CD14-positive monocyte (primary cell): ENCODE measurements around the gene NDUFB10. TPM values are rescaled to one million over a fixed set of nuclear protein-coding genes. Genes with fewer than 3 reads are reported as not detected.
A peak's percentile ranks its signal among the peaks of the same experiment; 100 is the strongest.

Source experiments
- DNase-seq, 3 donors: peaks; one replicate each; pipeline ENCODE4 v3.0.0-alpha.2; 2011 to 2022
- H2AFZ ChIP-seq: 2 replicates; pipeline ENCODE4 v1.6.0; 2012; ENCODE audit warnings: mild to moderate bottlenecking, low read depth, low read length, inconsistent platforms; ENCODE audit not compliant: insufficient read depth, poor library complexity, severe bottlenecking
- H3K27ac ChIP-seq, 2 donors: 1 replicate in 1 of 2; 2 replicates in 1 of 2; pipeline ENCODE4 v1.5.1; 2012 to 2013; ENCODE audit warnings: low read length in 2 of 2, control low read depth in 1 of 2, inconsistent platforms in 1 of 2, low read depth in 1 of 2, mild to moderate bottlenecking in 1 of 2
- H3K27me3 ChIP-seq, 2 donors: one replicate each; pipeline versions ENCODE4 v1.6.0 to v1.6.1; 2011 to 2013; ENCODE audit warnings: low read length in 2 of 2; ENCODE audit not compliant: control insufficient read depth in 2 of 2, insufficient read depth in 2 of 2
- H3K36me3 ChIP-seq, 2 donors: replicated peaks in 1 of 2; 1 replicate in 1 of 2; 2 replicates in 1 of 2; pipeline versions ENCODE4 v1.5.1 to v1.6.1; 2012 to 2013; ENCODE audit warnings: low read length in 2 of 2, control low read depth in 1 of 2, inconsistent platforms in 1 of 2, mild to moderate bottlenecking in 1 of 2; ENCODE audit not compliant: insufficient read depth in 2 of 2, control insufficient read depth in 1 of 2
- H3K4me1 ChIP-seq, 2 donors: 1 replicate in 1 of 2; 2 replicates in 1 of 2; pipeline versions ENCODE4 v1.5.1 to v1.6.1; 2012 to 2013; ENCODE audit warnings: low read length in 2 of 2, control low read depth in 1 of 2, inconsistent platforms in 1 of 2, mild to moderate bottlenecking in 1 of 2, moderate library complexity in 1 of 2; ENCODE audit not compliant: insufficient read depth in 2 of 2, control insufficient read depth in 1 of 2
- H3K4me2 ChIP-seq: replicated peaks from 2 replicates; pipeline ENCODE3; 2012; ENCODE audit warnings: low read length, moderate library complexity, mild to moderate bottlenecking; ENCODE audit not compliant: poor library complexity, severe bottlenecking; ENCODE audit errors: extremely low read depth
- H3K4me3 ChIP-seq, 3 experiments: fragments of 200-600 bp in 1 of 3; sonication (generic) in 1 of 3; replicated peaks in 1 of 3; 1 replicate in 2 of 3; 2 replicates in 1 of 3; pipeline ENCODE4 v1.5.1; 2011 to 2013; ENCODE audit warnings: low read length in 3 of 3, mild to moderate bottlenecking in 3 of 3, control low read depth in 2 of 3, low read depth in 2 of 3, inconsistent platforms in 1 of 3, moderate library complexity in 1 of 3
- H3K79me2 ChIP-seq: 2 replicates; pipeline ENCODE4 v1.6.0; 2012; ENCODE audit warnings: mild to moderate bottlenecking, control low read depth, inconsistent platforms, low read length, moderate library complexity; ENCODE audit not compliant: insufficient read depth
- H3K9ac ChIP-seq: 2 replicates; pipeline ENCODE4 v1.6.0; 2017; ENCODE audit warnings: low read length, mild to moderate bottlenecking; ENCODE audit not compliant: insufficient read depth, poor library complexity, severe bottlenecking
- H3K9me3 ChIP-seq, 2 donors: replicated peaks in 1 of 2; 1 replicate in 1 of 2; 2 replicates in 1 of 2; pipeline versions ENCODE4 v1.5.1 to v1.6.1; 2012 to 2013; ENCODE audit warnings: low read length in 2 of 2, control low read depth in 1 of 2; ENCODE audit not compliant: control insufficient read depth in 1 of 2, insufficient read depth in 1 of 2
- H4K20me1 ChIP-seq: 2 replicates; pipeline ENCODE4 v1.6.0; 2012; ENCODE audit warnings: mild to moderate bottlenecking, low read length, control low read depth, moderate library complexity; ENCODE audit not compliant: insufficient read depth
- H3K27ac Mint-ChIP-seq, 7 donors: one replicate each; pipeline ENCODE4 v1.8.0; 2020; ENCODE audit warnings: mild to moderate bottlenecking in 7 of 7, mixed read lengths in 7 of 7, moderate library complexity in 6 of 7, inconsistent platforms in 2 of 7
- H3K27me3 Mint-ChIP-seq, 3 donors: one replicate each; pipeline ENCODE4 v1.8.0; 2021 to 2022; ENCODE audit warnings: low read depth in 3 of 3, mild to moderate bottlenecking in 3 of 3, mixed read lengths in 3 of 3, moderate library complexity in 3 of 3, inconsistent platforms in 1 of 3
- H3K36me3 Mint-ChIP-seq, 2 donors: one replicate each; pipeline ENCODE4 v1.8.0; 2020; ENCODE audit warnings: mixed read lengths in 2 of 2, inconsistent platforms in 1 of 2, mild to moderate bottlenecking in 1 of 2
- H3K4me1 Mint-ChIP-seq: one replicate; pipeline ENCODE4 v1.8.0; 2020; ENCODE audit warnings: mild to moderate bottlenecking, mixed read lengths
- H3K4me3 Mint-ChIP-seq, 2 donors: one replicate each; pipeline ENCODE4 v1.8.0; 2020; ENCODE audit warnings: mild to moderate bottlenecking in 2 of 2, mixed read lengths in 2 of 2, moderate library complexity in 1 of 2
- H3K9me3 Mint-ChIP-seq, 7 donors: one replicate each; pipeline ENCODE4 v1.8.0; 2020 to 2022; ENCODE audit warnings: mixed read lengths in 7 of 7, mild to moderate bottlenecking in 6 of 7, moderate library complexity in 6 of 7, inconsistent platforms in 2 of 7
- WGBS: methylation state at CpG from one replicate; pipeline ENCODE4 v1.1.5; 2013; ENCODE audit warnings: missing lambda C conversion rate; ENCODE audit not compliant: insufficient coverage; 5-methylcytosine and 5-hydroxymethylcytosine counted together
- intact Hi-C, 2 donors: fragments of 100-400 bp; cut with micrococcal nuclease; formaldehyde crosslinking; loops; one replicate each; pipeline versions ENCODE4 v1.15.0 to v1.15.1; 2023
- polyA plus RNA-seq, 3 donors: library from polyadenylated mRNA; depleted of rRNA in 1 of 3; unstranded in 2 of 3; stranded (reverse) in 1 of 3; fragments of 300-500 nt in 2 of 3; fragments of >200 nt in 1 of 3; fragmentation: Illumina TruSeq in 2 of 3; gene quantifications; 1 replicate in 2 of 3; 2 replicates in 1 of 3; pipeline ENCODE4 v1.2.3, GENCODE V29; 2012 to 2021
- TF ChIP-seq, protein P1 (sequence below): fragments of 200-600 bp; IDR thresholded peaks from one replicate; pipeline ENCODE4 v1.8.0; 2022; ENCODE audit warnings: antibody characterized with exemption, mild to moderate bottlenecking

Gene NDUFB10
- polyA plus RNA-seq, 3 donors: 121 to 215 (median 186) TPM

GRCh38 chr16:1983544-1984346 lies 24.4 kb downstream of the NDUFB10 start, which contains the start of gene GFER:
Gene GFER (plus strand): TSS chr16:1984193. CDS start chr16:1984219, 26 bp downstream.
- TF ChIP-seq, protein P1, sequence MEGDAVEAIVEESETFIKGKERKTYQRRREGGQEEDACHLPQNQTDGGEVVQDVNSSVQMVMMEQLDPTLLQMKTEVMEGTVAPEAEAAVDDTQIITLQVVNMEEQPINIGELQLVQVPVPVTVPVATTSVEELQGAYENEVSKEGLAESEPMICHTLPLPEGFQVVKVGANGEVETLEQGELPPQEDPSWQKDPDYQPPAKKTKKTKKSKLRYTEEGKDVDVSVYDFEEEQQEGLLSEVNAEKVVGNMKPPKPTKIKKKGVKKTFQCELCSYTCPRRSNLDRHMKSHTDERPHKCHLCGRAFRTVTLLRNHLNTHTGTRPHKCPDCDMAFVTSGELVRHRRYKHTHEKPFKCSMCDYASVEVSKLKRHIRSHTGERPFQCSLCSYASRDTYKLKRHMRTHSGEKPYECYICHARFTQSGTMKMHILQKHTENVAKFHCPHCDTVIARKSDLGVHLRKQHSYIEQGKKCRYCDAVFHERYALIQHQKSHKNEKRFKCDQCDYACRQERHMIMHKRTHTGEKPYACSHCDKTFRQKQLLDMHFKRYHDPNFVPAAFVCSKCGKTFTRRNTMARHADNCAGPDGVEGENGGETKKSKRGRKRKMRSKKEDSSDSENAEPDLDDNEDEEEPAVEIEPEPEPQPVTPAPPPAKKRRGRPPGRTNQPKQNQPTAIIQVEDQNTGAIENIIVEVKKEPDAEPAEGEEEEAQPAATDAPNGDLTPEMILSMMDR: peak; percentile 57
- peak within 1 kb of the TSS; percentile 99 for H3K4me2 ChIP-seq
- DNase-seq: peak; percentile 84 to 86 (median 84)
- Mint-ChIP-seq H3K4me1 (peaks cover 18% of the 10 kb centered on the region), H3K27me3 (peaks cover 53 to 63% (median 55%) of the 10 kb centered on the region in 3 donors), H3K9me3 (peaks cover 0 to 12% (median 6%) of the 10 kb centered on the region in 7 donors), H3K27ac (peak within 1 kb of the TSS in 4 of 7 donors; percentile 35 to 88 (median 80)), H3K36me3 (peaks cover 27 to 34% of the 10 kb centered on the region in 2 donors), H3K4me3 (peak within 1 kb of the TSS; percentile 75 to 89)
- H3K36me3 ChIP-seq: peaks cover 12 to 18% of the 10 kb centered on the region in 2 donors
- intact Hi-C loops: no loop called here
- peaks cover 0 to 18% of the 10 kb centered on the region in 2 donors for H3K9me3 ChIP-seq
- peaks cover 30 to 51% of the 10 kb centered on the region in 2 donors for H3K27me3 ChIP-seq
- peak within 1 kb of the TSS; percentile 52 to 87 (median 55) for H3K4me3 ChIP-seq
- peaks cover 20 to 28% of the 10 kb centered on the region in 2 donors for H3K4me1 ChIP-seq
- peak within 1 kb of the TSS in 1 of 2 donors; percentile 73 for H3K27ac ChIP-seq
- peak within 1 kb of the TSS; percentile 74 for H3K9ac ChIP-seq
- under 1% methylated on average over 109 of the region's 109 CpGs for WGBS
- no peaks in the 10 kb centered on the region for H3K79me2 ChIP-seq
- peaks cover 6% of the 10 kb centered on the region for H4K20me1 ChIP-seq
- H2AFZ ChIP-seq: peak within 1 kb of the TSS; percentile 90

- peaks cover 0 to 19% (median 10%) of the 10 kb centered on the region in 7 donors for H3K9me3 Mint-ChIP-seq
- peaks cover 18% of the 10 kb centered on the region for H3K4me1 Mint-ChIP-seq
- Histone ChIP-seq H3K4me2 (peak overlapping the region; percentile 99), H3K4me3 (peak overlapping the region; percentile 52 to 87 (median 55)), H3K27me3 (peaks cover 34 to 54% of the 10 kb centered on the region in 2 donors), H3K9me3 (peaks cover 0 to 24% of the 10 kb centered on the region in 2 donors), H4K20me1 (peaks cover 4% of the 10 kb centered on the region), H3K9ac (peak overlapping the region; percentile 74), H3K79me2 (no peaks in the 10 kb centered on the region), H2AFZ (peak overlapping the region; percentile 90), H3K4me1 (peaks cover 20 to 28% of the 10 kb centered on the region in 2 donors), H3K36me3 (peaks cover 12 to 18% of the 10 kb centered on the region in 2 donors), H3K27ac (peak overlapping the region in 1 of 2 donors; percentile 73)
- TF ChIP-seq, protein P1: no peak
- WGBS: 13% methylated on average over 55 of the region's 58 CpGs
- peak overlapping the region; percentile 75 to 87 for H3K4me3 Mint-ChIP-seq
- no peak for DNase-seq
- H3K27ac Mint-ChIP-seq: peak overlapping the region in 3 of 7 donors; percentile 35 to 81 (median 70)
- H3K27me3 Mint-ChIP-seq: peaks cover 57 to 63% (median 59%) of the 10 kb centered on the region in 3 donors
- intact Hi-C loops: no loop called here
- peaks cover 30 to 35% of the 10 kb centered on the region in 2 donors for H3K36me3 Mint-ChIP-seq
These were observed 25.2 kb downstream of the NDUFB10 start for GRCh38 chr16:1984347-1985225.
